Urinary bladder (tissue), 4 donors: Measurements from ENCODE around the gene RBBP8. TPM values are rescaled to one million over a fixed set of nuclear protein-coding genes. Genes with fewer than 3 reads are reported as not detected.

Experiments
- DNase-seq: peaks from one replicate; pipeline ENCODE4 v3.0.0-alpha.2; 2015; ENCODE audit errors: extremely low spot score
- H3K27ac ChIP-seq: one replicate; pipeline ENCODE4 v1.5.1; 2013; ENCODE audit warnings: low read depth, mild to moderate bottlenecking, moderate library complexity
- H3K36me3 ChIP-seq: one replicate; pipeline ENCODE4 v1.6.1; 2013; ENCODE audit warnings: mild to moderate bottlenecking, moderate library complexity; ENCODE audit not compliant: insufficient read depth
- H3K4me1 ChIP-seq: one replicate; pipeline ENCODE4 v1.6.1; 2013; ENCODE audit warnings: mild to moderate bottlenecking, moderate library complexity; ENCODE audit not compliant: insufficient read depth
- H3K4me3 ChIP-seq: one replicate; pipeline ENCODE4 v1.5.1; 2013; ENCODE audit warnings: low read depth, low read length
- WGBS: extraction: QIAGEN DNeasy Blood & Tissue Kit; methylation state at CpG from one replicate; pipeline ENCODE4 v1.1.7; 2013; 5-methylcytosine and 5-hydroxymethylcytosine counted together
- polyA plus RNA-seq: library from polyadenylated mRNA; stranded (reverse); fragments of 200-250 nt; gene quantifications from one replicate; pipeline ENCODE4 v1.2.3, GENCODE V29; 2013
- total RNA-seq: library from RNA; depleted of rRNA; stranded (reverse); fragments of >200 nt; gene quantifications from one replicate; pipeline ENCODE4 v1.2.3, GENCODE V29; 2014
- donor health status: healthy with polysubstance abuse.
- donor health status: healthy.

The RBBP8 gene
- total and polyA plus RNA-seq, 2 donors, result 13.0 to 48.3 TPM

- H3K4me3 ChIP-seq, result no peak overlapping the region
- H3K4me1 ChIP-seq, result no peaks in the 10 kb centered on the region
- no peak for DNase-seq
- H3K36me3 ChIP-seq, result no peaks in the 10 kb centered on the region
- no peak overlapping the region for H3K27ac ChIP-seq
Observed at GRCh38 chr18:23042133-23042532, 109.0 kb downstream of the RBBP8 start.

DNA sequence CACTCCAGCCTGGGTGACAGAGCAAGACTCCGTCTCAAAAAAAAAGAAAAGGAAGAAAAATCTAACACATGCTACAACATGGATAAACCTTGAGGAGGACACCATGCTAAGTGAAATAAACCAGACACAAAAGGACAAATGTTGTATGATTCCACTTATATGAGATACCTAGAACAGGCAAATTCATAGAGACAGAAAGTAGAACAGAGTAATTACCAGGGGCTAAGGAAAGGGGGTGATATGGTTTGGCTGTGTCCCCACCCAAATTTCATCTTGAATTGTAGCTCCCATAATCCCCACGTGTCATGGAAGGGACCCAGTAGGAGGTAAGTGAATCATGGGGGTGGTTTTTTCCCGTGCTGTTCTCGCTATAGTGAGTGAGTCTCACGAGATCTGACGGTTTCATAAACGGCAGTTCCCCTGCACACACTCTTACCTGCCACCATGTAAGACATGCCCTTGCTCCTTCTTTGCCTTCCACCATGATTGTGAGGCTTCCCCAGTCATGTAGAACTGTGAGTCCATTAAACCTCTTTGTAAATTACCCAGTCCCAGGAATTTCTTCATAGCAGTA lies 110.8 kb downstream of the RBBP8 start:
- Histone ChIP-seq H3K4me3 (no peak overlapping the region), H3K4me1 (no peaks in the 10 kb centered on the region), H3K27ac (no peak overlapping the region), H3K36me3 (no peaks in the 10 kb centered on the region)
- no peak for DNase-seq
- WGBS, result 92% methylated on average over 7 of the region's 7 CpGs

DNA sequence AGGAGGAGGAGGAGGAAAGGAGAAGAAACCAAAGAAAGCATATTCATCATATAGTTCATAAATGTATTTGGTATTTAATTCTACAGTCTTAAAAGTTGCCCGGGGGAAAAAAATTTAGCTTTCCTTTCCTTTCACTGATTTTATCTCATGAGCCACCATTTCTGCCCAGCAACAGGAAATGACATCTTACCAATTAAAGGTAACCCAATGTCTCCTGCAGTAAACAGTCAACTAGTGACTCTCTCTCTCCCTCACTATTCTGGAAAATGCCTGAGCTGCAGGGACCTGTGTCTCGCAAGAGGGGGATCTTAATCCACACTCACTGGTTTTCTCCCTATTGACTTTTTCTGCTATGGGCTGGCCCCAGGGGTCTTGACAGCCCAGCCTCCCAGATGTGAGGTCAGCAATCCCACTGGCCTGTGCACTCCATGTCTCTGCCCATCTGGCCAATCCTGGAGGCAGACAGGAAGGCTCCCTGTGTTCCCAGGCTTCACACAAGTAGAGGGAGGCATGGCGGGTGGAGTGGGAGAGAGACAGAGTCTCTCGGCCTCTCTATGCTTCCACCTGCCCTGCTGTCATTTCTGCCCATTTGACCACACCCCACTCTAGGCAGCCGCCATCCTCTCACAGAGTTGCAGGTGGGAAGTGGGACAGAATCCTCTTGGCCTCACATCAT lies 116.7 kb downstream of the RBBP8 start:
- no peak for DNase-seq
- H3K27ac ChIP-seq, result no peak overlapping the region
- H3K4me3 ChIP-seq, result no peak overlapping the region
- no peaks in the 10 kb centered on the region for H3K36me3 ChIP-seq
- no peaks in the 10 kb centered on the region for H3K4me1 ChIP-seq
- 82% methylated on average over 5 of the region's 5 CpGs for WGBS

GRCh38 chr18:23053776-23054457 lies 120.8 kb downstream of the RBBP8 start:
- H3K4me3 ChIP-seq, result no peak overlapping the region

DNA sequence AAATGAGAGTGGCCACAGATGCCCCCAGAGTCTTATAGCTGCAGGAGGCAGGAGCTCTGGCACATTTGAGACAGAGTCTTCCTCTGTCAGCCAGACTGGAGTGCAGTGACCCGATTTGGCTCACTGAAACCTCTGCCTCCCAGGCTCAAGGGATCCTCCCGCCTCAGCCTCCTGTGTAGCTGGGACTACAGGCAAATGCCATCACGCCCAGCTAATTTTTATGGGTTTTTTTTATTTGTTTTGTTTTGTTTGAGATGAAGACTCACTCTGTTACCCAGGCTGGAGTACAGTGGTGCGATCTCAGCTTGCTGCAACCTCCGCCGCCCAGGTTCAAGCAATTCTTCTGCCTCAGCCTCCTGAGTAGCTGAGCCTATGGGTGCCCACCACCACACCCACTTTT lies 121.4 kb downstream of the RBBP8 start:
- Histone ChIP-seq H3K27ac (no peak overlapping the region), H3K36me3 (no peaks in the 10 kb centered on the region), H3K4me3 (no peak overlapping the region), H3K4me1 (no peaks in the 10 kb centered on the region)
- 90% methylated on average over 6 of the region's 6 CpGs for WGBS
- no peak for DNase-seq

More at GRCh38 chr18:23053776-23054457, 120.8 kb downstream of the RBBP8 start:
- WGBS, result 37% methylated on average over 15 of the region's 15 CpGs
- DNase-seq, result no peak
- Histone ChIP-seq H3K36me3 (no peaks in the 10 kb centered on the region), H3K4me1 (no peaks in the 10 kb centered on the region), H3K27ac (no peak overlapping the region)

- no peaks in the 10 kb centered on the region for H3K36me3 ChIP-seq
- no peak overlapping the region for H3K27ac ChIP-seq
- no peaks in the 10 kb centered on the region for H3K4me1 ChIP-seq
- WGBS, result 94% methylated on average over 4 of the region's 4 CpGs
- no peak for DNase-seq
- H3K4me3 ChIP-seq, result no peak overlapping the region
Observed at GRCh38 chr18:23056315-23056714, 123.2 kb downstream of the RBBP8 start.

DNA sequence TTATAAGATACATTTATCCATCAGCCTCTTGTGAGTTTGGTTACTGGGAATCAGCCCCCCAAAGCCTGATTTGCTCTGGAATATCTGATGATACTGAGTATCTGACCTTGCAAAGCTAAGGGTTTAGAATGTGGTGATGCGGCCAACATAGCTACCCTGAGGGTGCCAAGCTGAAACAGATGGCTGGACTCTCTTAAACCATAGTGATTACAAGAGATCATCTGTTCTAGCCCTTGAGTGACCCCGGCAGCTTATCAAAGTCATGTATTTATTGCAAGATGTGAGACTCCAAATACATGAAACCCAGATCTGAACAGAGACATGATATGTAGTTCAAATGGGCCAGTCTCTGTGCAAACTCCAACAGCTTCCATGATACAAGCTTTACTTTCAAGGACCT lies 124.0 kb downstream of the RBBP8 start:
- Histone ChIP-seq H3K27ac (no peak overlapping the region), H3K4me3 (no peak overlapping the region), H3K36me3 (no peaks in the 10 kb centered on the region), H3K4me1 (no peaks in the 10 kb centered on the region)
- WGBS, result 82% methylated on average over 2 of the region's 2 CpGs
- DNase-seq, result no peak

- no peak overlapping the region for H3K27ac ChIP-seq
- no peak overlapping the region for H3K4me3 ChIP-seq
- H3K36me3 ChIP-seq, result no peaks in the 10 kb centered on the region
- WGBS, result 91% methylated on average over 7 of the region's 7 CpGs
- no peak for DNase-seq
- no peaks in the 10 kb centered on the region for H3K4me1 ChIP-seq
Observed at GRCh38 chr18:23058746-23059415, 125.8 kb downstream of the RBBP8 start.

GRCh38 chr18:23059541-23060465 lies 126.7 kb downstream of the RBBP8 start:
- 81% methylated on average over 9 of the region's 9 CpGs for WGBS
- DNase-seq, result no peak
- no peak overlapping the region for H3K4me3 ChIP-seq
- no peaks in the 10 kb centered on the region for H3K36me3 ChIP-seq
- H3K4me1 ChIP-seq, result no peaks in the 10 kb centered on the region
- no peak overlapping the region for H3K27ac ChIP-seq

- WGBS, result 80% methylated on average over 1 of the region's 1 CpG
- Histone ChIP-seq H3K36me3 (no peaks in the 10 kb centered on the region), H3K4me1 (no peaks in the 10 kb centered on the region), H3K27ac (no peak overlapping the region), H3K4me3 (no peak overlapping the region)
- no peak for DNase-seq
Observed at GRCh38 chr18:23062011-23062410, 128.9 kb downstream of the RBBP8 start.

GRCh38 chr18:23063502-23063901 lies 130.4 kb downstream of the RBBP8 start:
- no peaks in the 10 kb centered on the region for H3K4me1 ChIP-seq
- no peak overlapping the region for H3K27ac ChIP-seq
- WGBS, result 97% methylated on average over 6 of the region's 6 CpGs
- H3K36me3 ChIP-seq, result no peaks in the 10 kb centered on the region
- no peak overlapping the region for H3K4me3 ChIP-seq
- no peak for DNase-seq

DNA sequence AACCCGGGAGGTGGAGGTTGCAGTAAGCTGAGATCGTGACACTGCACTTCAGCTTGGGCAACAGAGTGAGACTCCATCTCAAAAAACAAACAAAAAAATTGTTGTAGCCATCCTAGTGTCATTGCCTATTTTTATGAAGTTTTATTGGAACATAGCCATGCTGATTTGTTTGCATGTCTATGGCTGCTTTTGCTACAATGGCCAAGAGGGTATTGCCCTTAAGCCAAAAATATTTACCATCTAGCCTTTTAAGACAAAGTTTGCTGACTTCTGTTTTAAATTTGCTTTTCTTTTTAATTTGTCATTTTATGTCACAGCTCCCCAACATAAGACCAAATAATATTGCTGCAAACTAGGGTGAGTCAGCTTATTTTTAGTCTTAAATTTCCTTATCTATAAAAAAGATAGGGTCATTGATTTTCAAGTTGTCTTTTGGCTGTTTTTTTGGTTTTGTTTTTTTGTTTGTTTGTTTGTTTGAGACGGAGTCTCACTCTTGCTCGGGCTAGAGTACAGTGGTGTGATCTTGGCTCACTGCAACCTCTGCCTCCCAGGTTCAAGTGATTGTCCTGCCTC lies 132.2 kb downstream of the RBBP8 start:
- Histone ChIP-seq H3K4me3 (no peak overlapping the region), H3K36me3 (no peaks in the 10 kb centered on the region), H3K4me1 (no peaks in the 10 kb centered on the region), H3K27ac (no peak overlapping the region)
- WGBS, result 97% methylated on average over 4 of the region's 4 CpGs
- no peak for DNase-seq

DNA sequence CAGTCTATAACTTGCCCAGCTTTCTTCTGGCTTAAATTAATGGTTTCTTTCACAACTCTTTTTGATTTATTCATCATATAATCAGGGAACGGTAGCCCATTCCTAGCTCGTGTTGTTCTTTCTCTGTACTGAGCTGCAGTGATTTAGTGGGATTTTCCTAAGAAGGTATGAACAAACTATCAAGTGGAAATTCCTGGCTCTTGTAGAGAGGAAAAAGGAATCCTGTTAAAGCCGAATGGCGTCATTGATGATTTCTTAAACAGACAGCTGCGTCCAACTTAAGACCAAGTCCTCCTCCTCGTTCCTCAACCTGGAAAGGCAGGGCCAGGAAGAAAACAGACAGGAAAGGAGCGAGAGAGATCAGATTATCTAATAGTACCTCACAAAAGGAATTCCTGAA lies 132.9 kb downstream of the RBBP8 start:
- H3K36me3 ChIP-seq, result no peaks in the 10 kb centered on the region
- no peak overlapping the region for H3K4me3 ChIP-seq
- no peak overlapping the region for H3K27ac ChIP-seq
- H3K4me1 ChIP-seq, result no peaks in the 10 kb centered on the region
- no peak for DNase-seq
- 45% methylated on average over 7 of the region's 7 CpGs for WGBS
